Activated naive CD4-positive, alpha-beta T cell treated with anti-CD3 and anti-CD28 coated beads for 36 hours (primary cell): ENCODE data around the gene GRIK3. TPM values are rescaled to one million over a fixed set of nuclear protein-coding genes. Genes with fewer than 3 reads are reported as not detected.

Source experiments
- CTCF ChIA-PET: fragments of 350-600 bp; sonication (Branson Sonifier 250); formaldehyde crosslinking; loops from one replicate; lab custom pipeline; 2021; ENCODE audit warnings: antibody characterized with exemption; lab: Charles Lee
- DNase-seq: peaks from one replicate; pipeline ENCODE4 v3.0.0-alpha.2; 2020
- H3K27ac Mint-ChIP-seq: one replicate; pipeline ENCODE4 v1.8.0; 2021; ENCODE audit warnings: mild to moderate bottlenecking, mixed read lengths
- H3K27me3 Mint-ChIP-seq: one replicate; pipeline ENCODE4 v1.8.0; 2021; ENCODE audit warnings: low read depth, mixed read lengths
- H3K36me3 Mint-ChIP-seq: one replicate; pipeline ENCODE4 v1.8.0; 2021; ENCODE audit warnings: low read depth, mixed read lengths
- H3K4me1 Mint-ChIP-seq: one replicate; pipeline ENCODE4 v1.8.0; 2021; ENCODE audit warnings: low read depth, mixed read lengths
- H3K4me3 Mint-ChIP-seq: one replicate; pipeline ENCODE4 v1.8.0; 2021; ENCODE audit warnings: mild to moderate bottlenecking, moderate library complexity, mixed read lengths
- H3K9me3 Mint-ChIP-seq: one replicate; pipeline ENCODE4 v1.8.0; 2021; ENCODE audit warnings: mixed read lengths
- intact Hi-C: fragments of 100-400 bp; cut with micrococcal nuclease; formaldehyde crosslinking; loops from one replicate; pipeline ENCODE4 v1.15.1; 2023
- total RNA-seq, 2 experiments: library from RNA; stranded (reverse); gene quantifications; one replicate each; pipeline ENCODE4 v1.2.3, GENCODE V29; 2021

The GRIK3 gene
- total RNA-seq, 2 experiments from 2014 or later: not detected

GRCh38 chr1:37068260-37068659 lies 33.9 kb upstream of the GRIK3 start:
- peaks cover 12% of the 10 kb centered on the region for H3K27me3 Mint-ChIP-seq
- CTCF ChIA-PET: no interaction called here
- no peaks in the 10 kb centered on the region for H3K36me3 Mint-ChIP-seq
- H3K9me3 Mint-ChIP-seq: no peaks in the 10 kb centered on the region
- intact Hi-C loops: no loop called here
- DNase-seq: no peak
- H3K27ac Mint-ChIP-seq: no peak overlapping the region
- no peaks in the 10 kb centered on the region for H3K4me1 Mint-ChIP-seq
- H3K4me3 Mint-ChIP-seq: no peak overlapping the region

- H3K27me3 Mint-ChIP-seq: peaks cover 19% of the 10 kb centered on the region
Measured at GRCh38 chr1:37064039-37064438, 29.7 kb upstream of the GRIK3 start.

GRCh38 chr1:37059346-37059745 lies 25.0 kb upstream of the GRIK3 start:
- no peaks in the 10 kb centered on the region for H3K36me3 Mint-ChIP-seq
- H3K27me3 Mint-ChIP-seq: peaks cover 9% of the 10 kb centered on the region
- H3K4me1 Mint-ChIP-seq: no peaks in the 10 kb centered on the region
- no peak overlapping the region for H3K27ac Mint-ChIP-seq
- intact Hi-C loops: no loop called here
- CTCF ChIA-PET: interaction anchor here (0.6 kb wide), 1 partner anchor 487 kb away, joined by 3 read pairs; no protein-coding TSS in a partner anchor
- no peaks in the 10 kb centered on the region for H3K9me3 Mint-ChIP-seq
- no peak for DNase-seq
- no peak overlapping the region for H3K4me3 Mint-ChIP-seq

More at GRCh38 chr1:37064039-37064438, 29.7 kb upstream of the GRIK3 start:
- Mint-ChIP-seq H3K36me3 (no peaks in the 10 kb centered on the region), H3K9me3 (no peaks in the 10 kb centered on the region), H3K4me3 (no peak overlapping the region), H3K27ac (no peak overlapping the region), H3K4me1 (no peaks in the 10 kb centered on the region)
- DNase-seq: no peak
- intact Hi-C loops: no loop called here
- CTCF ChIA-PET: no interaction called here

- H3K4me1 Mint-ChIP-seq: no peaks in the 10 kb centered on the region
- intact Hi-C loops: no loop called here
- no peak overlapping the region for H3K4me3 Mint-ChIP-seq
- DNase-seq: no peak
- peaks cover 7% of the 10 kb centered on the region for H3K27me3 Mint-ChIP-seq
- no peaks in the 10 kb centered on the region for H3K36me3 Mint-ChIP-seq
- CTCF ChIA-PET: interaction anchor here (0.5 kb wide), 1 partner anchor 1128 kb away, joined by 3 read pairs; no protein-coding TSS in a partner anchor
- H3K27ac Mint-ChIP-seq: no peak overlapping the region
- H3K9me3 Mint-ChIP-seq: no peaks in the 10 kb centered on the region
Measured at GRCh38 chr1:37058424-37058988, 24.2 kb upstream of the GRIK3 start.

- Mint-ChIP-seq H3K9me3 (no peaks in the 10 kb centered on the region), H3K4me1 (no peaks in the 10 kb centered on the region), H3K27me3 (peaks cover 4% of the 10 kb centered on the region), H3K27ac (no peak overlapping the region), H3K36me3 (no peaks in the 10 kb centered on the region), H3K4me3 (no peak overlapping the region)
- DNase-seq: no peak
- CTCF ChIA-PET: interaction anchor here (0.6 kb wide), 1 partner anchor 1443 kb away, joined by 3 read pairs; no protein-coding TSS in a partner anchor
- intact Hi-C loops: no loop called here
Measured at GRCh38 chr1:37056325-37056724, 22.0 kb upstream of the GRIK3 start.

GRCh38 chr1:37055631-37056030 lies 21.3 kb upstream of the GRIK3 start:
- no peaks in the 10 kb centered on the region for H3K27me3 Mint-ChIP-seq
- H3K9me3 Mint-ChIP-seq: no peaks in the 10 kb centered on the region
- no peaks in the 10 kb centered on the region for H3K36me3 Mint-ChIP-seq
- CTCF ChIA-PET: no interaction called here
- intact Hi-C loops: no loop called here
- H3K4me3 Mint-ChIP-seq: no peak overlapping the region
- no peaks in the 10 kb centered on the region for H3K4me1 Mint-ChIP-seq
- DNase-seq: no peak
- H3K27ac Mint-ChIP-seq: no peak overlapping the region

GRCh38 chr1:37053173-37053572 lies 18.9 kb upstream of the GRIK3 start:
- H3K36me3 Mint-ChIP-seq: no peaks in the 10 kb centered on the region
- H3K4me1 Mint-ChIP-seq: no peaks in the 10 kb centered on the region
- CTCF ChIA-PET: interaction anchor here (0.7 kb wide), 1 partner anchor 998 kb away, joined by 4 read pairs; no protein-coding TSS in a partner anchor
- no peak overlapping the region for H3K27ac Mint-ChIP-seq
- no peak overlapping the region for H3K4me3 Mint-ChIP-seq
- intact Hi-C loops: no loop called here
- no peak for DNase-seq
- no peaks in the 10 kb centered on the region for H3K27me3 Mint-ChIP-seq
- no peaks in the 10 kb centered on the region for H3K9me3 Mint-ChIP-seq

GRCh38 chr1:37052120-37052519 lies 17.8 kb upstream of the GRIK3 start:
- intact Hi-C loops: no loop called here
- no peak for DNase-seq
- Mint-ChIP-seq H3K9me3 (no peaks in the 10 kb centered on the region), H3K27me3 (no peaks in the 10 kb centered on the region), H3K4me1 (no peaks in the 10 kb centered on the region), H3K36me3 (no peaks in the 10 kb centered on the region), H3K27ac (no peak overlapping the region), H3K4me3 (no peak overlapping the region)
- CTCF ChIA-PET: no interaction called here

- DNase-seq: no peak
- no peak overlapping the region for H3K27ac Mint-ChIP-seq
- intact Hi-C loops: no loop called here
- no peak overlapping the region for H3K4me3 Mint-ChIP-seq
- no peaks in the 10 kb centered on the region for H3K36me3 Mint-ChIP-seq
- H3K9me3 Mint-ChIP-seq: no peaks in the 10 kb centered on the region
- no peaks in the 10 kb centered on the region for H3K27me3 Mint-ChIP-seq
- no peaks in the 10 kb centered on the region for H3K4me1 Mint-ChIP-seq
- CTCF ChIA-PET: no interaction called here
Measured at GRCh38 chr1:37051346-37051745, 17.0 kb upstream of the GRIK3 start.

GRCh38 chr1:37047542-37047941 lies 13.2 kb upstream of the GRIK3 start:
- CTCF ChIA-PET: no interaction called here
- peaks cover 16% of the 10 kb centered on the region for H3K27me3 Mint-ChIP-seq
- H3K36me3 Mint-ChIP-seq: no peaks in the 10 kb centered on the region
- DNase-seq: no peak
- intact Hi-C loops: no loop called here
- no peak overlapping the region for H3K4me3 Mint-ChIP-seq
- H3K4me1 Mint-ChIP-seq: no peaks in the 10 kb centered on the region
- no peak overlapping the region for H3K27ac Mint-ChIP-seq
- H3K9me3 Mint-ChIP-seq: no peaks in the 10 kb centered on the region

GRCh38 chr1:37043101-37043500 lies 8.8 kb upstream of the GRIK3 start:
- H3K27ac Mint-ChIP-seq: no peak overlapping the region
- H3K27me3 Mint-ChIP-seq: peaks cover 39% of the 10 kb centered on the region
- intact Hi-C loops: no loop called here
- CTCF ChIA-PET: no interaction called here
- no peaks in the 10 kb centered on the region for H3K4me1 Mint-ChIP-seq
- DNase-seq: no peak
- no peaks in the 10 kb centered on the region for H3K36me3 Mint-ChIP-seq
- no peak overlapping the region for H3K4me3 Mint-ChIP-seq
- no peaks in the 10 kb centered on the region for H3K9me3 Mint-ChIP-seq

GRCh38 chr1:37042506-37042905 lies 8.2 kb upstream of the GRIK3 start:
- intact Hi-C loops: no loop called here
- Mint-ChIP-seq H3K27ac (no peak overlapping the region), H3K27me3 (peaks cover 44% of the 10 kb centered on the region), H3K4me3 (no peak overlapping the region), H3K36me3 (no peaks in the 10 kb centered on the region), H3K9me3 (no peaks in the 10 kb centered on the region), H3K4me1 (no peaks in the 10 kb centered on the region)
- DNase-seq: no peak
- CTCF ChIA-PET: no interaction called here

GRCh38 chr1:37041483-37041882 lies 7.2 kb upstream of the GRIK3 start:
- Mint-ChIP-seq H3K36me3 (no peaks in the 10 kb centered on the region), H3K4me3 (no peak overlapping the region), H3K9me3 (no peaks in the 10 kb centered on the region), H3K4me1 (no peaks in the 10 kb centered on the region), H3K27me3 (peaks cover 52% of the 10 kb centered on the region), H3K27ac (no peak overlapping the region)
- DNase-seq: no peak
- CTCF ChIA-PET: no interaction called here
- intact Hi-C loops: no loop called here
